DMS53 (cell line): ENCODE data around the gene FYN.
"Not testable (repeated sequence)": the region's sequence is repeated elsewhere in the genome, so short reads cannot be mapped to it uniquely, and the experiment has no call there.

ENCODE experiments used
- DNase-seq: peaks from one replicate; lab custom pipeline; 2025; lab: John Stamatoyannopoulos, UW

The FYN gene

DNA sequence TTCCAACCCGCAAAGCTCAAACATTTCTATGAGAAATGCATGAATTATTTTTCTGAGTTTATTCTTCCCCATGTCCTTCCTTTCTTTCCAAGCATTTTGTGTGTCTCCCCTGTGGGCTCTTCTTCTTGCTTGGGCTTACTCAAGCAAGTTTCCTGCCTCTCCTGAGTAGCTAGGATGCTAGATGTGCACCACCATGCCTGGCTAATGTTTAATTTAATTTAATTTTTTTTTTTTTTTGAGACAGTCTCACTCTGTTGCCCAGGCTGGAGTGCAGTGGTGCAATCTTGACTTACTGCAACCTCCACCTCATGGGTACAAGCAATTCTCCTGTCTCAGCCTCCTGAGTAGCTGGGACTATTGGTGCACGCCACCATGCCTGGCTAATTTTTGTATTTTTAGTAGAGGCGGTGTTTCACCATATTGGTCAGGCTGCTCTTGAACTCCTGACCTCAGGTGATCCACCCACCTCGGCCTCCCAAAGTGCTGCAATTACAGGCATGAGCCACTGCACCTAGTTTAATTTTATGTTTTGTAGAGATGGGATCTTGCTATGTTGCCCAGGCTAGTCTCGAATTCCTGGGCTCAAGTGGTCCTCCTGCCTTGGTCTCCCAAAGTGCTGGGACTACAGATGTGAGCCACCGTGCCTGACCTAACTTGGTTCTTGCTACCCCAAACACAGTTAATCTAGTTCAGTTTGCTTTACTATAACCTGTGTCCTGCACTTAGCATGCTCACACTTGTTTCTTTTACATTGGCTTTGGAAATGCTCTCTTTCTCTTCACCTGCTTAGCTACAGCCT, 192.2 kb downstream of the FYN start:
- DNase-seq, result not testable (repeated sequence)

DNA sequence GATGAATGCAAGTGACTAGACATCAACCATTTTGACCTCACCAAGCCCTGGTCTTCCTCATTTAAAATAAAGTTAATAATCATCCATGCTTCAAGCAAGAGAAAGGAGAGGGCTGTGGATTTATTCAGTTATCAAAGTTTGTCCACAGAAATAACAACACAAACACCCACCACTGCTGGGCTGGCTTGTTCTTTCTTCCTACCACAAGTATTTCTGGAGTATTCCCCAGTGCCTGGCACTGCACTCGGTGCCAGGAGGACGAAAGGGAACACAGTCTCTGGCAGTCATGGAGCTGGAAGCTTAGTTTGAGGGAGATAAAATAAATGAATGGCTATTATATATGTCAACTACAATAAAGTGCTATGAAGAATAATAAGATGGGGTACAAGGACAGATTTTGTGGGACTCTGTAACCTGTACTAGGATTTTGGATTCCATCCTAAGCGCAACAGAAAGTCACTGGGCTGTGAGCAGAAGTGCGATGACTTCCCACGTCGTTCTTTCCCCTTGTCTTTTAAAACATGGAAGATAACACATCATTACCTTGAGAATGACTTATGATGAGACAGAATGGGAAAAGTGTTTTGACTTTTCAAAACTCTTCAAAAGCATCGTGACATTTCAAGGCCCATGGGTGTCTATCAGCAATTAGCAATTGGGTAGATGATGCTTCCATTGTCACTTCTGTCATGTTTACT, 193.1 kb downstream of the FYN start:
- DNase-seq, result no peak

DNA sequence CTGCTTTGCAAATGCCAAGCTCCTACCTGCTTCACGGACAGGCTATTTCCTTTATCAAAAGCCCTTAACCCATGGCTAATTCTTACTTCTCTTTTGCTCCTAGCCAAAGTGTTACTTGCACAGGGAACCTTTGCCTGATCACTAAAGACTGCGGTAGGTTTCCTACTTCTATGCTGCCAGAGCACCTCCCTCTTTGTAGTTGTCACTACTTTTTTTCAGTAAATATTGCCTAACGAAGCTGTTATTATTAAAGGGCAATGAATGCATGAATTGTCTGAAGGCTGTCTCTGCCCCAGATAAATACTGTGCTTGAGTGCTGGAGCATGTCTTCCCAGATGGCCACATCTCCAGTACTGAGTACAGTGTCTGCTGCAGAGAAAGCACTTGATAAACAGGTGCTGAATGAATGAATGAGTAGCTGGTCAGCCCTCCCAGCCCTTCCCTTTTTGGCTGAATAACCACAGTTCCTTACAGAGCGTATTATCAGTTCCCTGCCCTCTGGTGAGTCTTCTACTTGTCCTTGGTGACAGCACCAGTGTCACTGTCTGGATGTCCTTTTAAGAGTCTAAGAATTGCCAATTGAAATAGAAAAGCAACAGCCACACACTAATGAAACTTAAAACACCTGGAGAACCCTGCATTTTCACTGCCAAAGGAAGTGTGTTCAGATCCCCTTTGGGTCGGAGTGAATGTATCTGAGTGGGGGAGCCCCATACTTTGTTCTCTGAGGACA, 194.0 kb downstream of the FYN start:
- no peak for DNase-seq

DNA sequence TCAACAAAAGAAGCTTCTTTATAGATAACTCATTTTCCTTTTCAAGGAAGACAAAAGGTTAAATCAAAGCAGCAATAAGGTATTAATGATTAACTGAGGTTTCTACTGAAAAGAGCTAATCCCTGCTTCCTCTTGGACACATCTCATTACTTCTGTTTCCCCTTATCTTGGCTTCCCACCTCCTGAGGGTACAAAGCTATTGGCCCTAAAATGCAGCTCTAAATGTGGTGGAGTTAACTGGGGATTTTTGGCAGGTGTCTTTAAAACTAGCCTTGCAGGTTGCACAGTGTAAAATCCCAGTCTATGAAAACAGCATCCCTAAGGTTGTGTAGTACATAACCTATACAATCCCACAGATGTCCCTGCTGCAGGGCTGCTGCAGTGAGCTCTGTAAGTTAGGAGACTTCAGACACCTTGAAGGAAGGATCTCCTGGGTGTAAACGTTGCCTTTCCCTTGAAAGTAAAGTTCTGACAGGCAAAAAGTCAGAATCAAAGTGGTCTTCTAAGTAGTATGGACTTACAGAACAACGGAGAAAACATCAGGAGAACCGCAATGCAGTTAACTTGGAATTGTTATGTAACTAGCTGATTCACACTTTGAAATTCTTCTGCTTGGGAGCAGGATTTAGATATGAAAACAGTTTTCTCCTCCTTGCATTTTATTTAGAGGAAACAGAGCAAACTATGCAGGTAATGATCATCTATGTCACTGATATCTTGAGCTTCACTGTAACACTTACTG, 195.8 kb downstream of the FYN start:
- peak; percentile 37 for DNase-seq

DNA sequence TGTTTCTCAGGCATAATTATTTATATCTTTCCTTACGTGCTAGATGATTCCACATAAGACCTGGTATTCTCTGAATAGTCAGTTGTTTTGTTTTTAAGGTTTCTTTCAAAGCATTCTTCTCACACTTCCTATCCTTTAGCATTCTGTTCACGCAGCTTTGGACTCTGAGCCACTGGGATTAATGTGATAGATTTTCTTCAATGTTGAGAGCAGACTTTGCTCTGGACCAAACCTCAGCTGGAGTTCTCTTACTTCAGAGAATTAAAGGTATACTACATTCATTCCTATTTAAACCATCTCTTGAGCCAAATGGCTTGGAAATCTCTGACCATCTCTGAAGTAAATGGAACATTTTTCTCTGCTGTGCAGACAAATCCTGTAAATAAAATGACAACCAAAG, 196.9 kb downstream of the FYN start:
- DNase-seq, result no peak

DNA sequence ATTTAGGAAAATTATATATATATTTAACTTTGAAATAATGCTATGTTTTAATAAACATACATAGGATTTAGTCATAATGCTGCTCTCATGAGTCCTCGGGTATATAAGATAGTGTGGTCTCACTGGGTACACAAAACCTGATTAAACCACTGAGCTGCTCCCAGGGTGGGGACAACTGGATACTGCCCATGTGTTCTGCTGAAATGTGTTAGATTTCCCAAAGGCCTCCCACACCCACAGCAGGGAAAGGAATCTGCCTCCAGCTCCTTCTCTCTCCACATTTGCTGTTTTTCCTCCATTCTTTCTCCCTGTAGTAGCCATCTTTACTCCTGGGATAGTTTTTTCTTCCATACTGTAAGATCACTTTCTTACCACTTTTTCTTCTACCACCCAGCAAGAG, 198.4 kb downstream of the FYN start:
- no peak for DNase-seq

DNA sequence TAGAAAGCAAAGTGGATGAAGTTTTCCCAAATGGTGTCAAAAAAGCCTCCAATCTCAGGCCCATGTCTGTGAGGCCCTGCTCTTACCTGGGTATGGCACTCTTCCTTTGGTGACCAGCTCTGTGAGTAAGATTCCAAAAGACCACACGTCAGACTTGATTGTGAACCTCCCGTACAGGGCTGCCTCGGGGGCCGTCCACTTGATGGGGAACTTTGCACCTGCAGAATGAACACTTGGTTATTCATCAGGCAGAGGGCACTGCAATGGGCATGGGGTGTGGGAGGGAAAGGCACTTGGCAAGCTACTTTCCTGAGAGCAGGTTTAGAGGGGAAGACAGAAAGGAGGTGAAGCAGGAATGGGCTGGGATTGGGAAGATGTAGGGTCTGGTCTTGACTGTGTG, 198.8 kb downstream of the FYN start:
- no peak for DNase-seq

DNA sequence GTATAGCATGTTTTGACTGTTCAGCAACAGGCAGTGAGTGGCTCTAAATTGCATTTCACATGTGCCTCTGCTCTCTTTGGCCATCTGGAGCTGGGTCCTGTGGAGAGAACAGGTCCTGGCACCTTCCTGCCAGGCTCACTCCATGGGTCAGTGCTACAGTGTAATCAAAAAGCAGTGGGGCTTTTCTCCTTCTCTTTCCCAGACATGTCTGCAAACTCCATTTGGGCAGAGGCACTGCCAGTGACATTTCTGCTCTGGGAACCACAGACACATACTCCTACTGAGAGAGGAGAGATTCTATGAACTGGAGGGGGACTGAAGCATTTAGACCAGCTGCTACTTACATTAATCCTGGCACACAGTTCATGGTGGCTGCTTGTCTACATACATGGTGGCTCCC, 199.3 kb downstream of the FYN start:
- DNase-seq, result no peak

DNA sequence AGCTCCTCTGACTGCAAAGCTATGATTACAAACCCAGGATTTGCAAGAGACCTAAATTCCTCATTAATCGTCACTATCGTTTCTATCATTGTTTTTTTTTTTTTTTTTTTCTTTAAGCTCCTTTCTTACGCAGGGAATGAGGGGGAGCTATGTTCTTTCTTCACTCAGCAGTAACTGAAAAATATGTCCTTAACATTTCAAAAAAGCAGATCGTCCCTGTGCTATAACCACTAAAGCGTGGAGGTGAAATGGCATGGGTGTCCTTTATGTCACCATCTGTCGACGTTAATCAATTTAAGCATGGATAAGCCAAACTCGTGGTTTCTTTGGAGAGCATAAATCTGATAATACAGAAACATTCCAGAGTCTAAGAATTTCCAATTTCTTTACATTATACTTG, 199.7 kb downstream of the FYN start:
- DNase-seq, result no peak

DNA sequence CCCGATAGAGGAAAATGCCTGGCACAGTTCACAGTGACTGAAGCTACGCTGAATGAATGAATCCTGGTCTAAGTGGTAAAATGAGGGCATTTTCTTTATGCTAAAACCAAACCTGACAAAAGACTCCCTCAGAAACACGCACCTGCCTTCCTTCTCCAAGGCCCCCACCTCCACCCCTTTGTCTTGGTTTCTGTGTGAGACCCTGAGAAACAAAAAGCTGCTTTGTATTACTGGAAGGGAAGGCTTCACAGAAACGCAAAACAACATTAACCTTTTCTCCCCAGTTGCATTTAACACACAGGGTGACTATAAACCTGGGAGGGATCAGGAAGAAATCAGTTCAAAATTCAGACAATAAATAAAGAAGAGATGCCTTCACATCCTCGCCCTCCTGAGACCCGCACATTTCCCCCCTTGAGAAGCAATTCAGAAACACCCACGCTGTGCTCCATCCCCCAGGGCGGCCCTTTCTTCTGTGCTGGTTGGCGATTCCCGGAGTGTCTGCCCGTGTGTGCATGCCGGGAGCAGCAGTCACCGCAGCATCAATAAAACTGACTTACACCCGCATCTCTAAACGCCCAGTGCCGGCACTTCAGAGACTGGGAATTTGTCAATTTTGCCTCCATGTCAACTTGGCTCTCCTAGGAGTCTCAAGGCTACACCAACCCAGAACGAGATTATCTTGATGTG, 200.3 kb downstream of the FYN start:
- DNase-seq, result no peak

DNA sequence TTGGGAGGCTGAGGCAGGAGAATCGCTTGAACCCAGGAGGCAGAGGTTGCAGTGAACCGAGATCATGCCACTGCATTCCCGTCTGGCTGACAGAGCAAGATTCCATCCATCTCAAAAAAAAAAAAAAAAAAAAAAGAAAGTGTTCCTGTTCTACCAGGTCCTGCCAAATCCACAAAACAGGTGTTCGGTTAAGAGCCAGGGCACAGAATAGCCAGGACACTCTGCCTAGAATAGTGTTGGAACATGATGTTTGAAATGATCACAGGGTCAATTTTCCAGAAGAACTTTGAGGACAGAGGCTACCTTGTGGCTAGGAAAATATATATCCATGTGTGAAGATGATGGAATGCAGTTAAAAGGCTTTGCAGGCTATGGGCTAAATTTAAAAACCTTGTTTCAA, 203.9 kb downstream of the FYN start:
- DNase-seq, result no peak

DNA sequence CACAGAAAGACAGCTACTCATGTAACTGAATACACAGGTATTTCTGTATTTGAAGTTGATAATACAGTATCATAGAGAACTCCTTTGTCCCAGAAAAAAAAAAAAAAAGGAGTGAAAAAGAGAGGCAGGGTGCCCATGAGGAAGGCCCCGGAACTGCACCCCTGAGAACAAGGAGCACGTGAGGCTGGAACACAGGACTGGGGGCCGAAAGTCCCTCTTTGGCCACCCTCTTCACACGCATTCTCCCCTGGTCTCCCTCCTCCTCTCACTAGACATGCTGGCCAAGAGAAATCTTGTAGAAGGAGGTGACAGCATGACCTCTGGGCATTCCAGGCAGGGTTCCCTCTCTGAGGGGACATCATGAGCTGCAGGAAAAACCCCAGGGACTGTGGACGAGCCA, 204.8 kb downstream of the FYN start:
- DNase-seq, result peak; percentile 16

DNA sequence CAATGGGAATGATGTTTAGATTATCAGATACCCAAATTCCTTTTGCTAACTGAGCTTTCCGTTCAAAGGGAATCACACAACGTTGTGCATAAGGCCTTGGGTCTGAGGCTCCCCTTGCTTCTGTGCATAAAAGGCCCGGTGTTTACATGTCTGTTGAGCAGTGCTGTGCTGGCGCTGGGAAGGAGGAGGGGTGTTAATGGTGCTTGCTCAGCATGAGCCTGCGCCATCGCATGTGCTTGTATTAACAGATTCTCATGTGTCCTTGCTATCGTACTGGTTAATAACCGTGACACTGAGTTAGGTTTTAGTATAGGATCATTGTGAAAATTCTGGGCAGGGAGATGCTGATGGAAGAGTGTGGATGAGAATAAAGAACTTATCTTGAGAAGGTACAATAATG, 205.3 kb downstream of the FYN start:
- no peak for DNase-seq

DNA sequence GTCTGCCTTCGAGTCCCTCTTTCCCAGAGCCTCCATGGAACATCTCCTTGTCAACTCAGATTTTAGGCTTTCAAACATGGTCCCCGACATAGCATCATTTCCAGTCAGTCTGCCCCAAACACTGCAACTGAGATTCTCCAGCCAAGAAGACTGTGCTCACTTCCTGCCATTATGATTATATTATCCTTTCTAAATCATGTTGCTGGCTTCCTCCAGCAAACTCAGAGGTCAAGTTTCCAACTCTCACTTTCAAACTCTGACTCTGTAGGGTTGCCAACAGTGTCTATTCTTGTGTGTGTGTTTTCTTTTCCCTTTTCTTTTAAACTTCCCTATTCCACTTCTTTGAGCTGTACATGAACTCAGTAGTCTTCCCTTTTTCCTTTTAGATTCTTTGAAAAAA, 206.4 kb downstream of the FYN start:
- no peak for DNase-seq

DNA sequence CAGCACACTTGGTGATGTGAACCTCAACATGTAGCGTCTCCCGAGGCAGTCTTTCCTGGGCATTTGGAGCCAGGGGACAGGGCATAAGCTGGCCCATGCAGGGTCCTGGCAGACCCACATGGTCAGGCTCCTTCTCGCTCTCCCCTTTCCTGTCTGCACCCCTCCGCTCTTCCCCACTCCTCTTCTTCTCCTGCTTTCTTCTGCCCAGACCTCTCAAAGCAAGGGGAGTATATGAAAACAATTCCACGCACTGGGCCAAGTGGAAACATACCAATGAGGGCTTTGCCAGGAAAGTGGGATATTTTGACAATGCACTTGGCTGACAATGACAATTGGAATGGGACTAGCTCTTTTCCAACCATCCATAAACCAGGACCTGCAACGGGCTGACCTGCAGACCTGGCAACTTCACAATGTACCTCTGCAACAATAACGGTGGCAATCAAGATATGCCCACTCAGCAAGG, 208.7 kb downstream of the FYN start:
- DNase-seq, result no peak

DNA sequence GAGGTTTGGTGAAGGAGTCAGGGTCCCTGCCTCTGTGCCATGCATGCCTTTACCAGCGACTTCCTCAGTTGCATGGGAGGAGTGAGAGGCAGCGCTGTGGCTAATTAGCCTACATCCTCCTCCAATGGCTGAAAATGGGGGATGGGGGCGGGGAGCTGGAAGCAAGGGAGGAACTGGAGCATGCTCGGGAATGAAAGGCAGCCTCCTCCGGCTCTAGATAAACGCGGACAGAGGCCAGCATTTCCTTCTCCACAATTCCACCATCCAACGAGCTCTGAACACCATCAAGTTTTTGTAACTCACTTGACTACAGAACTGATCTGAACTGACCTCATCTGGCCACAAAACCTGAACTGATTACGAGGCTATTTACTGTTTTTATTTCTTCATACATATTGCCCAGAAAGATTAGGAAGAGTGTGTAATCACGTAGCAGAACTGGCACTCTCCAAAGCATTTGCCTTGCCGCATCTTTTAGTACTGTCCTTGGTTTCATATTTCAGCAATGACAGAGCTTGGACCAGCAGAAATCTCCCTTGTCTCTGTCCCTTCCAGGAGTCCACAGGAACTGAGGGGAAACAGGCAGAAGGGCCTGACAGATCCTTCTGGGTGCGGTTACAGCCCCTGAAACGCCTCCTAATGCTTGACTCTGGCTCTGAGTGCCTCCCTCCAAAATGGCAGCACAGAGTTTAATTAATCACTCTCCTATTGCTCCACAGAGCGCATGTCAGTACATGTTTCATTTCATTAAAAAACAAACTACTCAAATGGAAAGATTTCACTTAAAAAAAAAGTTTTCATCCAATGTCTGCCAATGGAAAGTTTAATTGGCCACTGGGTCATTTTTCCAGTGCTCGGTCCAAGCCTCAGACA, 209.3 kb downstream of the FYN start:
- no peak for DNase-seq

DNA sequence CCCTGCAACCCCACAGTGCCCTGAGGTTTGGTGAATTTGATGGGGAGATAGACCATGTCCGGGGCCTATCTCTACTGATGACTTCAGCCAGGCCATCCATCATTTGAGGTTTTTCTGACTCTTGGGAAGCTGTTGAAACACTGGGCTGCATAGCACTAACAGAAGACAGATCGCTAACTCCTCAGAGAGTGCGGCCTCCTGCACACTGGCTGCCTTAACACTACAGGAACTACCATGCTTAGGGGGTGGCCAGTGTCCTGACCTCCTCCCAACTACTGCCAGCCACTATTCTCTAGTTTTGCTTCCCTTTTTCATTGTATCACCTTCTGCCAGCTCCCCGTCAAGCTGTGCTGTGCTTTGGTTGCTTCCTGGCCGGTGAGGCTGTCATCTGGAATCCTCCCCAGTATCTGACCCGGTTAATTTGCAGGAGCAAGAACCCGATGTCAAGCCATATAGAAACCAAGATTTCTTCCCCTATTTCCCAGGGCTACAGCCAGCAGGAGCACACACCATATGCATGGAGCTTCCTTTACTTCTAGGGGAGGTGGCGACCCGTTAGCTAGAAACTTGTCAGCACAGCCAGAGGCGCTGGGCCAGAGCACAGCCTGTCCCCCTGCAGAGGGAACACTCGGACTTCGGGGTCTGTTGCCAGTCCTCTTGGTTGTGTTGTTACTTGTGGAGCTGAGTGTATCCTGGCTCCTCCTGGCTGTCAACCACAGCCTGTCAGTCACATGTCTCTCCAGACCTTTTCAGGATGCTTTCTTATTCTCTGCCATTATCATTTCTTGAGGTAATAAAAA, 210.3 kb downstream of the FYN start:
- no peak for DNase-seq

DNA sequence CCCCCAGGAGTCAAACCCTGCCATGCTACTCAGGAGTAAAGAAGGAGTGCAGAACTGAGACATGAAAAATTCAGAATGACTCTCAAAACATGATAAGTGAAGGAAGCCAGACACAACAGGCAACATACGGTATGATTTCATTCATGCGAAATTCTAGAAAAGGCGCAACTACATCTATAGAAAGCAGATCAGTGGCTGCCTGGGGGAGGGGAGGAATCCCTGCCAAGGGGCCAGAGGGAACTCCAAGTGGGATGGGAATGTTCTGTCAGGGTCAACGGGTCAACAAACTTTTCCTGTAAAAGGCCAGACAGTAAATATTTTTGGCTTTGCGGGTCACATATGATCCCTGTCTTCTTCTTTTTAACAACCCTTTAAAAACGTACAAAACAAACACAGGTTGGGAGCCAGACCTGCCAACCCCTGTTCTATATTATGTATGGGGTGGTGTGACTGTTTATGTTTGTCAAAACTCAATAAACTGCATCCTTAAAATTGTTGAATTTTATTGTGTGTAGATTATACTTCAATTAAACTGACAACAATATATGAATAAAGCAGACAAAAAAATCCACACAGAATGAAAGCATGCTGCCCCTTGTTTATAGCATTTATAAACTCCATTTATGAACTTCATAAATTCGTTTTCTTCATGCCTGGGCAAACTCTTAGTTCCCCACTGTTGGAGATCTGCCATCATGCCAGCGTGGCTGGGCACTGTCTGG, 211.0 kb downstream of the FYN start:
- DNase-seq, result no peak

DNA sequence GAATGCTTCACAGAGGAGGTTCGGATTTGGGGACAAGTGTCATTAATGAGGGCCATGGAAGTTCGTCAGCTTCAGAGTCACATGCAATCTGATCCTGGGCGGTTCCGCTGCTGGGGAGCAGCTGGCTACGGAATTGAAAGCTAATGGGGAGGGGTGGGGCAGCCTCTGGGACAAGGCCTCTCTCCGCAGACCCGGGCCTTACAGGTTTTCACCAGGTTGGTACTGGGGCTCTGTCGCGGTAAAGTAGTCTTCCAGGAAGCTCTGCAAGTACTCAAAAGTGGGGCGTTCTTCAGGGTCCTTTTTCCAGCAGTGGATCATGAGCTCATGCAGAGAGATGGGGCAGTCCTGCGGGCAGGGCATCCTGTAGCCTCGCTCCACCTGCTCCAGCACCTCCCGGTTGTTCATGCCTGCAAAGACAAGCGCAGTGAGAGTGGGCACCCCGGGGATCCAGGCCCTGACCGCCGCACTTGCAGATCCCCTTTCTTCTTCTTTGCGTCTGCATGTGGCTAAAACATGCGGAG, 211.7 kb downstream of the FYN start:
- DNase-seq, result no peak
